Panc1 (cell line): ENCODE measurements around the gene PTGDR2. TPM values are rescaled to one million over a fixed set of nuclear protein-coding genes. Genes with fewer than 3 reads are reported as not detected.

ENCODE experiments used
- ATAC-seq: fragments of 200-7000 bp; cut with Tn5 transposase; 2 replicates; pipeline ENCODE4 v1.9.1; 2020; ENCODE audit warnings: mild to moderate bottlenecking, moderate library complexity
- BruUV-seq: library from RNA; stranded (reverse); fragments of 400-500 nt; replicated peaks from 2 replicates; lab custom pipeline; 2021; lab: Mats Ljungman, UMichigan
- CTCF ChIA-PET: fragments of 300-600 bp; sonication (Branson Sonifier 250); formaldehyde crosslinking; loops from one replicate; lab custom pipeline; 2022; ENCODE audit warnings: antibody characterized with exemption; lab: Charles Lee
- POLR2A ChIA-PET: fragments of 300-600 bp; sonication (Branson Sonifier 250); formaldehyde crosslinking; loops from one replicate; lab custom pipeline; 2022; ENCODE audit warnings: antibody characterized with exemption; lab: Charles Lee
- DNase-seq: peaks from one replicate; pipeline ENCODE4 v3.0.0-alpha.2; 2010; ENCODE audit warnings: low read depth, low spot score
- H3K27ac ChIP-seq: 2 replicates; pipeline ENCODE4 v1.5.1; 2011; ENCODE audit warnings: mild to moderate bottlenecking, low read length, inconsistent platforms
- H3K27me3 ChIP-seq: fragments of 200-500 bp; sonication (Bioruptor generic); 2 replicates; pipeline ENCODE4 v1.6.0; 2014; ENCODE audit warnings: low read length, inconsistent platforms; ENCODE audit not compliant: control insufficient read depth, insufficient read depth
- H3K36me3 ChIP-seq: fragments of 200-500 bp; sonication (Bioruptor generic); 2 replicates; pipeline ENCODE4 v1.5.1; 2014; ENCODE audit warnings: inconsistent platforms, mild to moderate bottlenecking, low read length, moderate library complexity; ENCODE audit not compliant: control insufficient read depth, insufficient read depth
- H3K4me1 ChIP-seq: 2 replicates; pipeline ENCODE4 v1.5.1; 2011; ENCODE audit warnings: inconsistent platforms, mild to moderate bottlenecking, low read length, moderate library complexity; ENCODE audit not compliant: control insufficient read depth, insufficient read depth
- H3K4me3 ChIP-seq, 2 experiments: 2 replicates each; pipeline ENCODE4 v1.5.1; 2011 to 2012; ENCODE audit warnings: low read depth in 2 of 2, low read length in 2 of 2, mild to moderate bottlenecking in 2 of 2, inconsistent platforms in 1 of 2, moderate library complexity in 1 of 2
- H3K9me3 ChIP-seq: fragments of 200-500 bp; sonication (Bioruptor generic); 2 replicates; pipeline ENCODE4 v1.5.1; 2014; ENCODE audit warnings: low read depth, mild to moderate bottlenecking, inconsistent platforms, low read length, moderate library complexity; ENCODE audit not compliant: control insufficient read depth, insufficient read depth
- CTCF ChIP-seq: fragments of 450-650 bp; IDR thresholded peaks from 2 replicates; pipeline ENCODE4 v1.5.1; 2017; ENCODE audit warnings: mild to moderate bottlenecking
- POLR2AphosphoS5 ChIP-seq: IDR thresholded peaks from 2 replicates; pipeline ENCODE4 v1.6.1; 2012; ENCODE audit warnings: mild to moderate bottlenecking, low read depth, low read length, moderate library complexity
- REST ChIP-seq, 2 experiments: IDR thresholded peaks; 2 replicates each; pipeline ENCODE4 v1.6.1; 2011 to 2012; ENCODE audit warnings: low read depth in 2 of 2, control low read depth in 1 of 2, low read length in 1 of 2, mild to moderate bottlenecking in 1 of 2, moderate library complexity in 1 of 2; ENCODE audit not compliant: insufficient read depth in 1 of 2
- SIN3A ChIP-seq: IDR thresholded peaks from 2 replicates; pipeline ENCODE4 v1.6.1; 2012; ENCODE audit warnings: low read depth, mild to moderate bottlenecking, low read length, moderate library complexity, borderline replicate concordance; ENCODE audit not compliant: insufficient read depth
- TCF7L2 ChIP-seq: IDR thresholded peaks from 2 replicates; pipeline ENCODE4 v1.6.1; 2011; ENCODE audit warnings: mild to moderate bottlenecking, low read depth, low read length, inconsistent platforms
- in situ Hi-C: cut with HindIII; loops from 2 replicates; pipeline ENCODE4 v1.10.0; 2016; ENCODE audit warnings: low sequenced_read_pairs, low pct_unique_long_range_greater_than_20kb
- intact Hi-C: fragments of 100-400 bp; cut with micrococcal nuclease; formaldehyde crosslinking; loops from one replicate; pipeline ENCODE4 v1.10.0; 2022; ENCODE audit not compliant: unreplicated experiment
- total RNA-seq: library from RNA; stranded (reverse); gene quantifications from one replicate; pipeline ENCODE4 v1.2.1, GENCODE V29; 2021; ENCODE audit not compliant: unreplicated experiment

The PTGDR2 gene
- total RNA-seq, 1 experiment from 2014 or later: not detected

- CTCF ChIA-PET: no interaction called here
- no peak overlapping the region for H3K4me3 ChIP-seq
- H3K4me1 ChIP-seq: no peaks in the 10 kb centered on the region
- no peaks in the 10 kb centered on the region for H3K9me3 ChIP-seq
- BruUV-seq: no TSS peak
- ATAC-seq: no peak
- H3K27me3 ChIP-seq: no peaks in the 10 kb centered on the region
- POLR2A ChIA-PET: no interaction called here
- in situ Hi-C loops: no loop called here
- H3K27ac ChIP-seq: no peak overlapping the region
- no peak for DNase-seq
- H3K36me3 ChIP-seq: no peaks in the 10 kb centered on the region
- TF ChIP-seq REST (IDR thresholded peaks at IDR 0.05; ENCODE audit: insufficient read depth in 1 of 2, low read depth in 2 of 2, low read length in 1 of 2) (no peak), SIN3A (no peak)
- intact Hi-C loops: no loop called here
Measured at GRCh38 chr11:60810151-60810550, 45.6 kb downstream of the PTGDR2 start.

GRCh38 chr11:60809691-60810090 is 46.1 kb downstream of the PTGDR2 start:
- TF ChIP-seq POLR2AphosphoS5: no peak
- intact Hi-C loops: no loop called here
- ATAC-seq (no peak), DNase-seq (no peak)
- POLR2A ChIA-PET: no interaction called here
- no peak overlapping the region for H3K27ac ChIP-seq
- no peaks in the 10 kb centered on the region for H3K4me1 ChIP-seq
- in situ Hi-C loops: no loop called here
- H3K36me3 ChIP-seq: no peaks in the 10 kb centered on the region
- no peaks in the 10 kb centered on the region for H3K27me3 ChIP-seq
- H3K4me3 ChIP-seq: no peak overlapping the region
- CTCF ChIA-PET: no interaction called here
- BruUV-seq: no TSS peak
- no peaks in the 10 kb centered on the region for H3K9me3 ChIP-seq

- Histone ChIP-seq H3K36me3 (no peaks in the 10 kb centered on the region), H3K27me3 (no peaks in the 10 kb centered on the region), H3K4me3 (no peak overlapping the region), H3K9me3 (no peaks in the 10 kb centered on the region), H3K27ac (no peak overlapping the region), H3K4me1 (no peaks in the 10 kb centered on the region)
- no peak for ATAC-seq
- in situ Hi-C loops: no loop called here
- POLR2A ChIA-PET: no interaction called here
- DNase-seq: no peak
- CTCF ChIA-PET: no interaction called here
- TF ChIP-seq SIN3A (no peak), POLR2AphosphoS5 (no peak)
- BruUV-seq: no TSS peak
- intact Hi-C loops: no loop called here
Measured at GRCh38 chr11:60809249-60809648, 46.5 kb downstream of the PTGDR2 start.

- Histone ChIP-seq H3K27me3 (peaks cover 7% of the 10 kb centered on the region; the same call in 1 of the 2 replicates), H3K4me3 (no peak overlapping the region), H3K36me3 (no peaks in the 10 kb centered on the region), H3K9me3 (no peaks in the 10 kb centered on the region), H3K4me1 (no peaks in the 10 kb centered on the region), H3K27ac (no peak overlapping the region)
- ATAC-seq (no peak), DNase-seq (no peak)
- TF ChIP-seq SIN3A: no peak
- no peak for TF ChIP-seq CTCF
- no peak for TF ChIP-seq REST (IDR thresholded peaks at IDR 0.05; ENCODE audit: insufficient read depth in 1 of 2, low read depth in 2 of 2, low read length in 1 of 2)
- no peak for TF ChIP-seq TCF7L2
- no peak for TF ChIP-seq POLR2AphosphoS5
- CTCF ChIA-PET: no interaction called here
- BruUV-seq: no TSS peak
- POLR2A ChIA-PET: no interaction called here
- in situ Hi-C loops (no loop called here), intact Hi-C loops (no loop called here)
Measured at GRCh38 chr11:60803273-60803936, 52.3 kb downstream of the PTGDR2 start.
